Measurements from ENCODE around the gene GNAS-AS1.

The GNAS-AS1 gene

DNA sequence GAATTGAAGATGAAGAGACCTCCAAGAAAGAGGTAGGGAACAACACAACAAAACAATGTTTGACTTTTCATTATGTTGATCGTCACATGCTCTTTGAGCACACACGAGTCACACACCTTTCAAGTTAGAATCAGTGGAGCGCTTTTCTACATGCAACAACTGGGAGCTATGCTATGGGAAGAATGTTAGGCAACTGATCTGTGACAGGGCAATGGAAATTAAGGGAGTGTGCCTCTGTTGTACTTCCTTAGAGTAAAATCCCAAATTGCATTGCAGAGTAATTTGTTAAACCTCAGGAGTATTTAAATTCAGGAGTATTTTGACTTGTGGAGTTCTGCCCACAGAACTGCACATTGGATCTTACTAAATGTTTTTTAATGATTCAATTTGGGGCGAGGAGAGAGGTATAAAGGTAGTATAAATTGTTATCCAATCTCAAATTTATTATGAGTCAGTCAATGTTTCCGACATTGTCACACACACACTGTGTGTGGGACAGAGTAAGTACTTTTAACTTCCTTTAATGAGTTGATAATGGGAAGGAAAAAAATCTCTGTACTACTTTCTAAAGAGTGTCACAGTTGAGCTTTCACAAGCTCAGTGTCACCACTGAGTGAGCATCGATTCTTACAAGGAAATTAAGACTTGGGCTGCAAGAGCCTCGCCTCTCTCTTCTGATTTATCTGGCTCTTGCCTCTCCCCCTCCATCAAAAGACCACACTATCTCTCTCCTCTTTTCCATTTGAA, 12.5 kb upstream of the GNAS-AS1 start:
- in situ Hi-C loops (cut with HindIII; ENCODE audit: low sequenced_read_pairs): loop anchor here (10.0 kb wide), 1 partner anchor 352 kb away; no protein-coding TSS in a partner anchor

DNA sequence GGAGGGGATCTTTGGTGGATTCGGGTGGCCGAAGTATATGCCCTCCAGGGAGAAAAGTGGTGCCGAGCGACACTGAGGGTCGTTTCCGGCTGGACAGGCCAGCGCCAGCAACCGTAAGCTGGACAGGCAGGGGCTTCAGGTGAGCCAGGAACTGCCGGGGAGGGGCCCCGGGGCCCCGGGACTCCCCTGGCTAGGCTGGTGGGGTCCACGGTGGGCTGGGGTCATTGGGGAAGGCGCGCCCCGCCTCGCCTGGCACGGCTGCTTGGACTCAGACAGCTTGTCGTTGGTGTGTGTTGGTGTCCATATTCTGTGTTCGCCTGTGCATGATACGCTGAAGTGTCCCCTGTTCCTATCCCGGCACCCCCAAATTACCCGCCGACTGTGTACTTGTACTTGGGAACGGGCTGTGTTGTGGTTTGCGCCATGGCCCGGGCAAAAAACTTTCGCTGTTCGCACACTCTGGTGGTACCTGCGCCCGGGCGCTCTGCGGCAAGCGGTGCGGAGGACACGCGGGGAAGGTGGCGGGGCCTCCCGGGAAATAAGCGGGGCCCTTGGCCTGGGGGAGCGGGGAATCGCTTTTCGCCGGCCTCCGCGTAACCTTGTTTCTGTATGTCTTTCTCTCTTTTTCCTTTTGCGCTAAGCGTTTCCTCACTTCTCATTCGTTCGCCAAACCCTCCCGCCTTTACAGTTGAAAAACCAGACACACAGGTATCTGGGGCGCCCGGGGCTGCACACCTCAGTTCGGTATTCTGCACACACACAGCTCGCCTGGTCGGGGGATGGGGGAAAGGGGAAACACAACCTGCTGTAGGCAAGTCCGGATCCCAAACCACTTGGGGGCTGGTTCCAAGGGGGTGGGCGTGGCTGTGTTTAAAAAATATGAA, 5.0 kb upstream of the GNAS-AS1 start:
- in situ Hi-C loops (cut with HindIII; ENCODE audit: low sequenced_read_pairs): no loop called here

DNA sequence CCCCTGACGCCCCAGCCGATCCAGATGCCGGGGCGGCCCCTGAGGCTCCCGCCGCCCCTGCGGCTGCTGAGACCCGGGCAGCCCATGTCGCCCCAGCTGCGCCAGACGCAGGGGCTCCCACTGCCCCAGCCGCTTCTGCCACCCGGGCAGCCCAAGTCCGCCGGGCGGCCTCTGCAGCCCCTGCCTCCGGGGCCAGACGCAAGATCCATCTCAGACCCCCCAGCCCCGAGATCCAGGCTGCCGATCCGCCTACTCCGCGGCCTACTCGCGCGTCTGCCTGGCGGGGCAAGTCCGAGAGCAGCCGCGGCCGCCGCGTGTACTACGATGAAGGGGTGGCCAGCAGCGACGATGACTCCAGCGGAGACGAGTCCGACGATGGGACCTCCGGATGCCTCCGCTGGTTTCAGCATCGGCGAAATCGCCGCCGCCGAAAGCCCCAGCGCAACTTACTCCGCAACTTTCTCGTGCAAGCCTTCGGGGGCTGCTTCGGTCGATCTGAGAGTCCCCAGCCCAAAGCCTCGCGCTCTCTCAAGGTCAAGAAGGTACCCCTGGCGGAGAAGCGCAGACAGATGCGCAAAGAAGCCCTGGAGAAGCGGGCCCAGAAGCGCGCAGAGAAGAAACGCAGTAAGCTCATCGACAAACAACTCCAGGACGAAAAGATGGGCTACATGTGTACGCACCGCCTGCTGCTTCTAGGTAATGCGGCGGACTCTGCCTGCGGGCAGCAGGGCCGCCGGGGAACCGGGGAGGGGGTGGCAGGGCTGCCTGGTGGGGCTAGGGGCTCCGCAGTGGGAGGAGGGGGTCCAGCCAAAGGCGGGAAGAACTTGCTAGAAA, 4.2 kb upstream of the GNAS-AS1 start:
- in situ Hi-C loops (cut with HindIII; ENCODE audit: low sequenced_read_pairs): no loop called here

DNA sequence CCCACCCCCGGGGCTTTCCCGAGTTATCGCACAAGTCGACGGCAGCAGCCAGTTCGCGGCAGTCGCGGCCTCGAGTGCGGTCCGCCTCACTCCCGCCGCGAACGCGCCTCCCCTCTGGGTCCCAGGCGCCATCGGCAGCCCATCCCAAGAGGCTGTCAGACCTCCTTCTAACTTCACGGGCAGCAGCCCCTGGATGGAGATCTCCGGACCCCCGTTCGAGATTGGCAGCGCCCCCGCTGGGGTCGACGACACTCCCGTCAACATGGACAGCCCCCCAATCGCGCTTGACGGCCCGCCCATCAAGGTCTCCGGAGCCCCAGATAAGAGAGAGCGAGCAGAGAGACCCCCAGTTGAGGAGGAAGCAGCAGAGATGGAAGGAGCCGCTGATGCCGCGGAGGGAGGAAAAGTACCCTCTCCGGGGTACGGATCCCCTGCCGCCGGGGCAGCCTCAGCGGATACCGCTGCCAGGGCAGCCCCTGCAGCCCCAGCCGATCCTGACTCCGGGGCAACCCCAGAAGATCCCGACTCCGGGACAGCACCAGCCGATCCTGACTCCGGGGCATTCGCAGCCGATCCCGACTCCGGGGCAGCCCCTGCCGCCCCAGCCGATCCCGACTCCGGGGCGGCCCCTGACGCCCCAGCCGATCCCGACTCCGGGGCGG, 3.4 kb upstream of the GNAS-AS1 start:
- in situ Hi-C loops (cut with HindIII; ENCODE audit: low sequenced_read_pairs): no loop called here

DNA sequence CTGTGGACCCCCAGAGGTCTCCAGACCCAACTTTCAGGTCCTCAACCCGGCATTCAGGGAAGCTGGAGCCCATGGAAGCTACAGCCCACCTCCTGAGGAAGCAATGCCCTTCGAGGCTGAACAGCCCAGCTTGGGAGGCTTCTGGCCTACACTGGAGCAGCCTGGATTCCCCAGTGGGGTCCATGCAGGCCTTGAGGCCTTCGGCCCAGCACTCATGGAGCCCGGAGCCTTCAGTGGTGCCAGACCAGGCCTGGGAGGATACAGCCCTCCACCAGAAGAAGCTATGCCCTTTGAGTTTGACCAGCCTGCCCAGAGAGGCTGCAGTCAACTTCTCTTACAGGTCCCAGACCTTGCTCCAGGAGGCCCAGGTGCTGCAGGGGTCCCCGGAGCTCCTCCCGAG, 2.8 kb upstream of the GNAS-AS1 start:
- in situ Hi-C loops (cut with HindIII; ENCODE audit: low sequenced_read_pairs): no loop called here

DNA sequence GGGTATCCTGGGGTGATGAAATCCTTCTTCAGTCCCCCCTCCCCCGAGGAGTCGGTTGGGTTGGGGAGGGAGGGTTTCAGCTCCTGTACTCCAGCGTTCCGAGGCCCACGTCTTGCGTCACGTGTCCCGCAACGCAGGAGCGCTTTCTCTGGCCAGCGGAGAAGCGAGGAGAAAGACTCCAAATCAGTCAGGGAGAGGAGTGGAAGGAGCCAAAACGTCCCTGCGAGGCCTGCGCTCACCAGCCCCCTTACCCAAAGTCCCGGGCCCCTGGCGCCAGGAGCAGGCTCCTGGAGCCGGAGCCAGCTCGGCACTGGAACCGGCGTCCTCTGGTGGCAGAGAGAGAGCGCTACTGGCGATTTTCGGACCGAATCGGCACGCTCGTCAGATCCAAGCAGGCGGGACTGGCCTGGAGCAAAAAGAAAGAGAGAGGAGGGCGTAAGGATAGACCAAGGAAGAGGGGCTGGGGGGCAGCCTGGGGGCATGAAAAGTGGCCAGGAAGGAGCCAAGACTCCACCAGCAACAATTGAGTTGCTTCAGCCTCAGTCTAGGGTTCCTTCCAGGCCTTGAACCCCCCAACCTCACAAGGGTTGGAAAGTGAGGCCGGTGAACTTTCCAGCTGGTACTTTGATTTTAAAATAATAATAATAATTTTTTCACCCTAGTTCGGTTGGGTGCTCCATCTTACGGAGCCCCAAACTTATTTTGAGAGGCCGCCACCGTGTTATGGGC, 2.0 kb upstream of the GNAS-AS1 start, which contains the start of gene GNAS:
TSS of gene GNAS (plus strand) at position 174 of the 729 bp plus-strand sequence.
- in situ Hi-C loops (cut with HindIII; ENCODE audit: low sequenced_read_pairs): no loop called here

DNA sequence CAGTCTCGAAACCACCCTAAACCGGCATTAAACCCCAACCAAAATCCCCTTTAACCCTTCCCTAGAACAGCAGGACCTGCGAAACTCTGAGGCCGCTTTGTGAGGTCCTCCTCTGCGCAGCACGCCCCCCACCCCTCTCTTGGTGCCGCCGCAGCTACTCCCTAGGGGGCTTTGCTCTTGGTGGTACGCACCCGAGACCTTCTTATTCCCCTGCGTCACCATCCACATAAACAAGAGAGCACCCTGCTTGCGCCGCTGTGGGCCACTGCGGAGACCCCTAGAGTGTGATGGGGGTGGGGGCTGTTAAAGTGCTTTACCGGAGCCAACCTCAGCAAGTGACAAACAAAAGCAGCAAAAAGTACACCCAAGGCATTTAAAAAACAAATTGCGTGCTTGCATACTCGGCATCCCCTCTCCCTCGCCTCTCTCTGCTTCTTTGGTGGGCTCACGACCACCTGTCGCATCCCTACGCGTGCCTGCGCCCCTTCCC, 1.3 kb upstream of the GNAS-AS1 start:
- in situ Hi-C loops (cut with HindIII; ENCODE audit: low sequenced_read_pairs): no loop called here

DNA sequence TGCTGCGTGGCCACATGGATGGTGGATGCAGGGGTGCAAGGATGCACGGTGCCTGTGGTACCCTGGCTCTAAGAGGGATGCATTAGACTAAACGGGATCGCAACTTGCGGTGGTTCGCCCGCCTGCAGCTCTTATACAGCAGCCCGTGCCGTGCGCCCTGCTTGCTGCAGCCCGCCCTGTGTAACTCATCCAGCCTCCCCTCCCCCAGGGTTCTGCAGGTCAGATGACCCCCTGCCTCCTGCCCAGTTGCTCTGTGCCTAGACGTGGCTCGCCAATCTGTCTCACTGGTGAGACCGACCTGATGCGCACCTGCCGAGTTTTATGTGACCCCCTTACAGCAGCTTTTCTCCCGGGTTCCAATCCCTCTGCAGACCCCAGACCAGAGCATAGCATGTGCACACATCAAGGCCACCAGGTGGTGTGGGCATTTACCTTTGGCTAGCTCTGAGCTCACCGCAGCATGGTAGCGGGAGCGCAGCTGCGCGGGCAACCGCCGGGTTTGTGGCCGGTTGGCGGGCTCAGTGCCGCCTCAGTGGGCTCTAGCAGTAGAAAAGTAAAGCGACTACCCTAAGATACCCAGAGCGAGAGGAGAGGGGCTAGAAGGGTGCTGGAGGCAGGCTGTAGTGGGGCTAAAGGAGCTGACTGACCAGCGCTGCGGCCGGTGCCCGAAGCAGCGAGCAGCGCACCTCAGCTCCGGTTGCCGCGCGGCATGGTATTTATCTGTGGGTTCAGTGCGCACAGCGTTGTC, 693 bp upstream of the GNAS-AS1 start:
- in situ Hi-C loops (cut with HindIII; ENCODE audit: low sequenced_read_pairs): no loop called here

DNA sequence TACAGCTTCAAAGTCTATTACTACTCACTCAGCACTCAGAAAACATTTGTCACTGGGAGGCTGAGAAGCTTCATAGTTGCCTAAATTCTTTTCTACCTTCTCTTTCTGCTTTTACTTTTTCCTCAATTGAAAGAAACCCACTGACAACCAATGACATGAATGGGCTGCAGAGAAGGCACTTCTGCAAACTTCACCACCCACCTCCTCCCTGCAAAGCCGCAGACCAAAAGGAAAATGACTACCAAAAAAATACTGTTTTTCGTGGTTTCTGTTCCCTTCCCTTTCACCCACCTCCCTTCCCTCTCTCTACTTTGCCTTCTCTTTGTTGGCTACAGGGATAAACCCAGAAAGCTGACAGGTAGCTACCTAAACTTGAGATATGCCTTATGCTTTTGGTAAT, 3.2 kb downstream of the GNAS-AS1 start:
- in situ Hi-C loops (cut with HindIII; ENCODE audit: low sequenced_read_pairs): loop anchor here (5.0 kb wide), 3 partner anchors 345 to 610 kb away; no protein-coding TSS in a partner anchor

DNA sequence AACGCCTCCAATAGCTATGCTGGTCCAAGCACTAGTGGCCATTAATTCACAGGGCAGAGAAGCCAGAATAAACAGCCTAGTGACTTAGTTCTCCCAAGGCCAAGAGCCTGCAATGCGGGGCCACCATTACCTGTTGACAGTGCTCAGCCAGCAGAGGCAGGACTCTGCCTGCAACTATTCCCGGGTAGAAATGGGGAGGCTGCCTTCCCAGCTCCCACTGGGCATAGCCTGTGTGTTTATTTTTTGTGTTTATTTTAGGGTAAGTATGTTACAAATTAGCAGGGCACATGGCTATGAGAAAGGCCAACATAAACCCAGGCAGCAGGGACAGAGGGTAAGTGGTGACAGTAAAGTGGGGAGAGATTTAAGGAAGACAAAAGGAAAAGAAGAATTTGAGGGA, 5.0 kb downstream of the GNAS-AS1 start:
- in situ Hi-C loops (cut with HindIII; ENCODE audit: low sequenced_read_pairs): loop anchor here (5.0 kb wide), 3 partner anchors 343 to 608 kb away; no protein-coding TSS in a partner anchor

DNA sequence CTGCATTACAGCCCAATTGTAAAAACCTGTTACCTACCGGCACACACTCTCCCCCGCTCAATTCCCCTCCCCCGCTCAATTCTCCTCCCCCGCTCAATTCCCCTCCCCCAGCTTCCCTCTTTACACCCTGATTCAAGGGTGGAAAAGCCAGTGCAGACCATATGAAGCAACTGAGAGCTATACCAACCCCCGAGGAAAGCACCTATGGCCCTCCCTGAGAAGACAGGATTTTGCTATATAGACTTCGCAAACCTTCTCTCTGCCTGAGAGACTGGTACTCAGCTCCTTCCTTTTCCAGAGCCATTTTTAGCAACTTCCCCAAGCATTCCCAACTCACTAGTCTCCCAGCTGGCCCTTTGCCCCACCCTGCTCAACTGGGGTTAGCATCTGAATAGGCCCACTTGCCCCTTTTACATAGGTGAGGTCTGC, 7.6 kb downstream of the GNAS-AS1 start:
- in situ Hi-C loops (cut with HindIII; ENCODE audit: low sequenced_read_pairs): no loop called here

DNA sequence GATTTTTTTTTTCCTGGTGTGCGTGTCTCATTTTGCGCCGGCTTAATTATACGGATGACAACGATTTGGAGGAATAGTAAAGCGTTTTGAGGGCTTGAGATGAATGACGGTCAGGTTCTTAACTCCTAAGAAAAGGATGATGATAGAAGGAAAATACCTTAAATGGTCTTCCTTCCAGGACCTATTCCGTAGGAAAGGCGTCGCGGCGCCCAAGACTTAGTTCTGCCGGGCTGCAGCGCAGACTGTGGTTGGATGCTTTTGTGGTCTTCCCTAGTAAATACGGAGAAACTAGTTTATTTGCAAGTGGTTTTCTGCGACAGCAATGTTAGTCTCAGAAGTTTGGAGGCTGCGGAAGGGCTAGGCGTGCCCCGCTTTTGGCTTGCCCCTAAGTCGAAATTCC, 8.4 kb downstream of the GNAS-AS1 start:
- in situ Hi-C loops (cut with HindIII; ENCODE audit: low sequenced_read_pairs): no loop called here

DNA sequence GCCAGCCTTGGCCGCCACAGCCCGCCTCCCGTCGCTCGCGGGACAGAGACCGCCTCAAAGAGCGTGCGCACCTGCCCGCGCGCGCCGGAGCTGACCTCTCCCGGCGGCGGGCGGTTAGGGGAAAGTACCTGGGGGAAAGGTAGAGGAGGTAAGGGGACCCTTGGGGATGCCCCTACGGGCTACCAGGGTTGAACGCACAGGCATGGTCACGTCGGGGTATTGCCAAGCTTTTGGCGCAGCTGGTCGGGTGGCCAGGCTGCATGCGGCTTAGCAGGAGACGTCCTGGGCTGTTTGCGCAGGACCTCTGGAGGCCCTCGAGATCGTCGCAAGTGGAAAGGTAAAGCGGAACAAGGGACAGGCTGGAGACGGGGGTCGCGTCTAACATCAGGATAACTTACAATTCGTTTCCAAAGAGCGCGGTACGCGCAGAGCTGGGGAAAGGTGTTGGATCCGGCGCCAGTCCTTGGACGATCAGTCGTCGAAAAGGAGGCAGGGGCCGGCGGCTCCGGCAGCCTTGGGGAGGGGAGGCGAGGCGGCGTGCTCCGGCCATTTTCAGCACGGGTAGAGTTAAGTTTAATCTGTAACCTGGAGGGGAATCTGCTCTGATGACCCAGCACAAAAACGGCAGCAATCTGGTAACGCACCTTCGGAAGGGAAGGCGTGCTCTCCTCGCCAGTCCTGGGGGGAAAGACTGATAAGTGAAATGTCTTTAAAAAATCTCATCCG, 9.0 kb downstream of the GNAS-AS1 start:
- in situ Hi-C loops (cut with HindIII; ENCODE audit: low sequenced_read_pairs): no loop called here

DNA sequence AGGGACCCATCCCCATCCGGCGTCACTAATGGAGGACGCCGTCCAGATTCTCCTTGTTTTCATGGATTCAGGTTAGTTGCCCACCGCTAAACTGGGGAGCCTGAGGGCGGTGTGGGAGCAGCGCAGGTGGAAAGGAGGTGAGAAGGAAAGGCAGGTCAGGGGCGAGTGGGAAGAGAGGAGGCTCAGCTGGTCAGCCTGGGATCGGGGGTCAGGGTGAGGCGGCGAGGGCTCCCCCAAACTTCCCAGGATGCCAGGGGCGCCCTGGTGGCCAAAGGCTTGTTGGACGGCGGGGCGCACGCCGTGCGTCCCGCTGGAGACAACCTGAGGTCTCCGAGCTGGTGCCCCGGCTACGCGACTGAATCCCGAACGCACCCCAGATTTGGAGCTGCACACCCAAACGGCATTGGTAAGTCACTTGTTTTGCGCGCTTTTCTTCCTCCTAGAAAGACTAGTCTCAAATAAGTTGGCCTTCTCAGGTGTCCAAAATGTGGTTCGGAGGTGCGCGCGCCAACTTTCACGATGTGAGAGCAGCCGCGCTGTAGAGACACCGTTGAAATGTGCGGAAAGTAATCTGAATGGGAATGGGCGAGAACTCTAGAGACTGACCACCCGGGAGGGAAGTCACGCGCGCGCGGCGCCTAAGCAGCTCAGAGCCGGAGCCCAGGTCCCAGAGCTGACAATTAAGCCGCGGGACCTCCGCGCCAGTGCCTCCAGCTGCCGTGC, 9.7 kb downstream of the GNAS-AS1 start:
- in situ Hi-C loops (cut with HindIII; ENCODE audit: low sequenced_read_pairs): no loop called here

DNA sequence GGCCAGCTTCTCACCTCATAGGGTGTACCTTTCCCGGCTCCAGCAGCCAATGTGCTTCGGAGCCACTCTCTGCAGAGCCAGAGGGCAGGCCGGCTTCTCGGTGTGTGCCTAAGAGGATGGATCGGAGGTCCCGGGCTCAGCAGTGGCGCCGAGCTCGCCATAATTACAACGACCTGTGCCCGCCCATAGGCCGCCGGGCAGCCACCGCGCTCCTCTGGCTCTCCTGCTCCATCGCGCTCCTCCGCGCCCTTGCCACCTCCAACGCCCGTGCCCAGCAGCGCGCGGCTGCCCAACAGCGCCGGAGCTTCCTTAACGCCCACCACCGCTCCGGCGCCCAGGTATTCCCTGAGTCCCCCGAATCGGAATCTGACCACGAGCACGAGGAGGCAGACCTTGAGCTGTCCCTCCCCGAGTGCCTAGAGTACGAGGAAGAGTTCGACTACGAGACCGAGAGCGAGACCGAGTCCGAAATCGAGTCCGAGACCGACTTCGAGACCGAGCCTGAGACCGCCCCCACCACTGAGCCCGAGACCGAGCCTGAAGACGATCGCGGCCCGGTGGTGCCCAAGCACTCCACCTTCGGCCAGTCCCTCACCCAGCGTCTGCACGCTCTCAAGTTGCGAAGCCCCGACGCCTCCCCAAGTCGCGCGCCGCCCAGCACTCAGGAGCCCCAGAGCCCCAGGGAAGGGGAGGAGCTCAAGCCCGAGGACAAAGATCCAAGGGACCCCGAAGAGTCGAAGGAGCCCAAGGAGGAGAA, 10.5 kb downstream of the GNAS-AS1 start:
- in situ Hi-C loops (cut with HindIII; ENCODE audit: low sequenced_read_pairs): no loop called here

DNA sequence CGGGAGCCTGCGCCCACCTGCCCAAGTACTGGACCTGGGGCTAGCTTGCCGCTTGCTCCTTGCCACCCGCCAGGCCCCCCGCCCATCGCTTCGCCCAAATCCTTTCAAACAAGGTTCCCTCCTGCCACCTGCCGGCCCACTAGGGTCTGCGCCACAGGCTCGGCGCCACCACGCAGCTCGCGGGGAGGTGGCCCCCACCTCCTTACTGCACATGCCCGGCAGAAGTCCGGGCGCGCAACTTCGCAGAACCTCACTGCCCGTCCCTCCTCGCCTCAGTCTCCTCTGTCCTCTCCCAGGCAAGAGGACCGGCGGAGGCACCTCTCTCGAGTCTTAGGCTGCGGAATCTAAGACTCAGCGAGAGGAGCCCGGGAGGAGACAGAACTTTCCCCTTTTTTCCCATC, 11.2 kb downstream of the GNAS-AS1 start:
- in situ Hi-C loops (cut with HindIII; ENCODE audit: low sequenced_read_pairs): no loop called here

DNA sequence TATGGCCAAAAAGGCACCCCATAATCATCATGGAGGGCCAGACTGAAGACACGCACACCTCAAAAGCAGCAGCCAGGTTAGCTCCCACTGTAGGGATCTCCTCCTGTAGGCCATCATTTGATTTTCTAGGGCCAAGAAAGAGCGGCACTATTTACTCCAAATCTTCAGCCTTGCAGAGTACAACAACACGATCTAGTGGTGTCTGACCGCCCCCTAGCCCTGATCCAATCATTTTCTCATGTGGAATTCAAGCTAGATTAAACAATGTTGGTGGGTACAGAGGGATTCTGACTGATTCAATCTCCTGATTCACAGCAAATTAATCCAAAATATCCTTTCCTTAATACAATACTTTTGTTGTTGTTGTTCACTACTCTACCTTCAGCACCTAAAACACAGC, 12.5 kb downstream of the GNAS-AS1 start:
- in situ Hi-C loops (cut with HindIII; ENCODE audit: low sequenced_read_pairs): no loop called here
